Body of pancreas (tissue), 4 donors: ENCODE measurements around the gene NAXE.

ENCODE experiments used
- CTCF ChIP-seq, 7 experiments: fragments of 450-650 bp in 4 of 7; fragments of 200-600 bp in 3 of 7; sonication (generic) in 3 of 7; IDR thresholded peaks; one replicate each; pipeline ENCODE4 v1.5.1; 2016 to 2019; ENCODE audit warnings: antibody characterized with exemption in 7 of 7
- POLR2A ChIP-seq, 3 donors: fragments of 450-650 bp; IDR thresholded peaks; one replicate each; pipeline ENCODE4 v1.6.1; 2016; ENCODE audit warnings: antibody characterized with exemption in 3 of 3, mild to moderate bottlenecking in 2 of 3

GRCh38 chr1:156624814-156625435, 33.3 kb downstream of the NAXE start:
- TF ChIP-seq CTCF (IDR thresholded peaks at IDR 0.05): no peak
- TF ChIP-seq POLR2A (IDR thresholded peaks at IDR 0.05): no peak
